OCI-LY7 (cell line): ENCODE data around the gene TLCD1. TPM values are rescaled to one million over a fixed set of nuclear protein-coding genes. Genes with fewer than 3 reads are reported as not detected.

Experiments
- BruUV-seq: library from RNA; stranded (reverse); fragments of 400-500 nt; replicated peaks from 2 replicates; lab custom pipeline; 2021; lab: Mats Ljungman, UMichigan
- CTCF ChIA-PET: fragments of 300-600 bp; sonication (Branson Sonifier 250); formaldehyde crosslinking; loops from one replicate; lab custom pipeline; 2022; ENCODE audit warnings: antibody characterized with exemption; ENCODE audit not compliant: unreplicated experiment; lab: Charles Lee
- POLR2A ChIA-PET: fragments of 300-600 bp; sonication (Branson Sonifier 250); formaldehyde crosslinking; loops from one replicate; lab custom pipeline; 2022; ENCODE audit warnings: antibody characterized with exemption; lab: Charles Lee
- DNase-seq: peaks from one replicate; pipeline ENCODE4 v3.0.0-alpha.2; 2015; ENCODE audit warnings: low spot score
- H2AFZ ChIP-seq: fragments of 200-600 bp; sonication (generic), shearing (Covaris generic); 2 replicates; pipeline ENCODE4 v1.6.1; 2014; ENCODE audit warnings: mild to moderate bottlenecking, antibody characterized with exemption, low read length, moderate library complexity
- H3K27ac ChIP-seq: fragments of 200-600 bp; sonication (generic); 2 replicates; pipeline ENCODE4 v1.5.1; 2014; ENCODE audit warnings: mixed run types, low read depth, mild to moderate bottlenecking, moderate library complexity, low read length, inconsistent platforms; ENCODE audit not compliant: poor library complexity, severe bottlenecking
- H3K36me3 ChIP-seq: fragments of 200-600 bp; sonication (generic); 2 replicates; pipeline ENCODE4 v1.6.1; 2014; ENCODE audit warnings: mild to moderate bottlenecking, antibody characterized with exemption, low read length, moderate library complexity, mixed read lengths; ENCODE audit not compliant: insufficient read depth
- H3K4me1 ChIP-seq: fragments of 200-600 bp; sonication (generic); 2 replicates; pipeline ENCODE4 v1.5.1; 2014; ENCODE audit warnings: mild to moderate bottlenecking, low read length; ENCODE audit not compliant: insufficient read depth, poor library complexity, severe bottlenecking
- H3K4me2 ChIP-seq: fragments of 200-600 bp; sonication (generic); 2 replicates; pipeline ENCODE4 v1.6.1; 2014; ENCODE audit warnings: mild to moderate bottlenecking, low read length
- H3K4me3 ChIP-seq: fragments of 200-600 bp; sonication (generic); 2 replicates; pipeline ENCODE4 v1.5.1; 2014; ENCODE audit warnings: mild to moderate bottlenecking, low read depth, low read length; ENCODE audit not compliant: poor library complexity, severe bottlenecking
- H3K79me2 ChIP-seq: fragments of 200-600 bp; sonication (generic); 2 replicates; pipeline ENCODE4 v1.6.1; 2016; ENCODE audit warnings: low read depth, mild to moderate bottlenecking, low read length, moderate library complexity, mixed read lengths; ENCODE audit not compliant: insufficient read depth
- H3K9me2 ChIP-seq: fragments of 200-600 bp; sonication (generic); 2 replicates; pipeline ENCODE4 v1.6.1; 2016; ENCODE audit warnings: mild to moderate bottlenecking, low read length, mixed read lengths; ENCODE audit not compliant: insufficient read depth
- H3K9me3 ChIP-seq: fragments of 200-600 bp; sonication (generic); 2 replicates; pipeline ENCODE4 v1.6.1; 2014; ENCODE audit warnings: mild to moderate bottlenecking, mixed run types, low read length, mixed read lengths
- H4K20me1 ChIP-seq: fragments of 200-600 bp; sonication (generic); 2 replicates; pipeline ENCODE4 v1.6.1; 2014; ENCODE audit warnings: mild to moderate bottlenecking, antibody characterized with exemption, low read length, moderate library complexity, mixed read lengths; ENCODE audit not compliant: insufficient read depth
- CTCF ChIP-seq: fragments of 200-600 bp; sonication (generic); conservative IDR thresholded peaks from 2 replicates; pipeline ENCODE4 v1.5.1; 2014; ENCODE audit warnings: mild to moderate bottlenecking, antibody characterized with exemption, low read length, moderate library complexity, mixed read lengths
- EZH2phosphoT487 ChIP-seq: fragments of 200-600 bp; sonication (generic); IDR thresholded peaks from 2 replicates; pipeline ENCODE4 v1.6.1; 2018; ENCODE audit warnings: low read depth, borderline replicate concordance, mild to moderate bottlenecking, mixed run types, antibody characterized with exemption, low read length, moderate library complexity, mixed read lengths
- intact Hi-C: fragments of 100-400 bp; cut with micrococcal nuclease; formaldehyde crosslinking; loops from one replicate; pipeline ENCODE4 v1.10.0; 2022; ENCODE audit not compliant: unreplicated experiment
- total RNA-seq, 2 experiments: library from RNA; depleted of rRNA in 1 of 2; stranded (reverse); fragments of >200 nt in 1 of 2; shearing (Covaris generic) in 1 of 2; gene quantifications; 2 replicates each; pipeline ENCODE4 v1.2.3, GENCODE V29; 2014 to 2022

Gene TLCD1
- total RNA-seq, 2 experiments from 2014 or later = 0.28 to 2.5 TPM

- no TSS peak for BruUV-seq
- H3K27ac ChIP-seq = peak overlapping the region; percentile 95
- CTCF ChIA-PET = interaction anchor here (0.5 to 3.5 kb wide), 3 partner anchors 11 to 106 kb away, joined by 5 to 18 read pairs (median 6); partner anchors contain the start of gene TLCD1
- H3K79me2 ChIP-seq = peaks cover 36% of the 10 kb centered on the region
- no peak for TF ChIP-seq EZH2phosphoT487
- no peak for TF ChIP-seq CTCF
- intact Hi-C loops = no loop called here
- H4K20me1 ChIP-seq = peaks cover 25% of the 10 kb centered on the region
- no peak overlapping the region for H2AFZ ChIP-seq
- DNase-seq = peak; percentile 71
- POLR2A ChIA-PET = interaction anchor here (1.7 to 1.8 kb wide), 2 partner anchors 17 to 25 kb away, joined by 4 to 16 read pairs; partner anchors contain the start of genes NEK8 and RPL23A
- peaks cover 65% of the 10 kb centered on the region for H3K36me3 ChIP-seq
- peaks cover 66% of the 10 kb centered on the region for H3K4me1 ChIP-seq
- peak overlapping the region; percentile 96 for H3K4me2 ChIP-seq
- H3K9me3 ChIP-seq = no peaks in the 10 kb centered on the region
- no peaks in the 10 kb centered on the region for H3K9me2 ChIP-seq
- peak overlapping the region; percentile 98 for H3K4me3 ChIP-seq
Observed at GRCh38 chr17:28744972-28745785, 19.1 kb upstream of the TLCD1 start.

GRCh38 chr17:28744104-28744971, 18.3 kb upstream of the TLCD1 start:
- Histone ChIP-seq H3K27ac (peak overlapping the region; percentile 95), H3K9me2 (no peaks in the 10 kb centered on the region), H3K4me2 (peak overlapping the region; percentile 96), H3K79me2 (peaks cover 43% of the 10 kb centered on the region), H3K4me1 (peaks cover 67% of the 10 kb centered on the region), H3K9me3 (peaks cover 3% of the 10 kb centered on the region; the same call in 1 of the 2 replicates), H3K36me3 (peaks cover 66% of the 10 kb centered on the region), H2AFZ (no peak overlapping the region), H4K20me1 (peaks cover 25% of the 10 kb centered on the region), H3K4me3 (peak overlapping the region; percentile 98)
- intact Hi-C loops = no loop called here
- ChIA-PET CTCF (interaction anchor here (3.5 kb wide), 1 partner anchor 17 kb away, joined by 18 read pairs; the partner anchor contains the start of gene TLCD1), POLR2A (interaction anchor here (1.8 kb wide), 1 partner anchor 17 kb away, joined by 16 read pairs; the partner anchor contains the start of gene NEK8)
- peak; percentile 68 for DNase-seq
- BruUV-seq = TSS peak; percentile 55
- TF ChIP-seq EZH2phosphoT487 (no peak), CTCF (no peak)
